Activated T-cell treated with anti-CD3 and anti-CD28 coated beads for 48 hours (primary cell): ENCODE measurements around the gene CPA5.

Source experiments
- DNase-seq: peaks from one replicate; pipeline ENCODE4 v3.0.0-alpha.2; 2020; ENCODE audit warnings: low read depth

Gene CPA5

GRCh38 chr7:130379532-130379920, 34.9 kb downstream of the CPA5 start:
- no peak for DNase-seq

DNA sequence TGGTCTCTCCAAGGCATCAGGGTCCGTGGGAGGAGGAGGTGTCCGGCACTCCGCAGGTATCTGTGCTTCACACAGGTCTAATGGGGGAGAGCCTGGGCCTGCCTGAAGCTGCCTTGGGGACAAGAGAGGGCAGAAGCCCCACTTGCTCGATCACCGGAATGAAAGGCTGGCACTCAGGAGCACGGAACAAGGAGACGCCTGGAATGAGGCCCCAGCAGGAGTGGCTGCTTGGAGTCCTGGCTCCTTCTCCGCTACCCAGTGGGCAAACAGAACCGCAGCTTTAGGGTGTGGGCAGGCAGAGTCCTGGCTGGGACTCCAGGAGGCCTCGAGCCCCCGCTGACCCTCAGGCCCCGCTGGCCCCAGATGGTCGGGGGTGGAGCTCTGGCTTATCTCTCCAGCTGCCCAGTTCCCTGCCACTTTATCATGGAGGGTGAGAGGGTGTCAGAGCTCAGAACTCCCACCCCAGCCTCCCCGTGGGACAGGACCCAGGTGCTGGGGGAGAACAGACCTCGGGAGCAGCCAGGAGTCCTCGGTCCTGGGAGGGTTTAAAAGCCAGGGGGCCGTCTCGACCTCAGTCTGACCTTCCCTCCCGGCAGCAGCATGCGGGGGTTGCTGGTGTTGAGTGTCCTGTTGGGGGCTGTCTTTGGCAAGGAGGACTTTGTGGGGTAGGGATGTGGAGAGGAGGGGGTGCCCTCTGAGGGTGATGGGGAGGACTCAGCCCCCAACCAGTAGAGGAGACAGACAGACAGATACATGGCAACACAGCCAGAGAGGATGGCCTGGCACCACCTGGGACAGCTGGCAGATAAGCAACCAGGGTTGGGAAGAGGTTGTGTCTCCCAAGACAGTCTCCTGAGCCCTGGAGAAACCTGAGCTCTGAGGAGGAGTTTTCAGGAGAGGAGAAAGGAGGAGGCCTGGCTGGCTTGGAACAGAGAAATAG, 35.6 kb downstream of the CPA5 start, which contains the start of gene CPA1:
CPA1 (plus strand) TSS at position 574 of the 940 bp plus-strand sequence; CDS start at position 601, 27 bp downstream.
- no peak for DNase-seq

- DNase-seq: no peak
Observed at GRCh38 chr7:130380861-130381455, 36.3 kb downstream of the CPA5 start.

GRCh38 chr7:130381468-130382312, 37.1 kb downstream of the CPA5 start:
- no peak for DNase-seq

DNA sequence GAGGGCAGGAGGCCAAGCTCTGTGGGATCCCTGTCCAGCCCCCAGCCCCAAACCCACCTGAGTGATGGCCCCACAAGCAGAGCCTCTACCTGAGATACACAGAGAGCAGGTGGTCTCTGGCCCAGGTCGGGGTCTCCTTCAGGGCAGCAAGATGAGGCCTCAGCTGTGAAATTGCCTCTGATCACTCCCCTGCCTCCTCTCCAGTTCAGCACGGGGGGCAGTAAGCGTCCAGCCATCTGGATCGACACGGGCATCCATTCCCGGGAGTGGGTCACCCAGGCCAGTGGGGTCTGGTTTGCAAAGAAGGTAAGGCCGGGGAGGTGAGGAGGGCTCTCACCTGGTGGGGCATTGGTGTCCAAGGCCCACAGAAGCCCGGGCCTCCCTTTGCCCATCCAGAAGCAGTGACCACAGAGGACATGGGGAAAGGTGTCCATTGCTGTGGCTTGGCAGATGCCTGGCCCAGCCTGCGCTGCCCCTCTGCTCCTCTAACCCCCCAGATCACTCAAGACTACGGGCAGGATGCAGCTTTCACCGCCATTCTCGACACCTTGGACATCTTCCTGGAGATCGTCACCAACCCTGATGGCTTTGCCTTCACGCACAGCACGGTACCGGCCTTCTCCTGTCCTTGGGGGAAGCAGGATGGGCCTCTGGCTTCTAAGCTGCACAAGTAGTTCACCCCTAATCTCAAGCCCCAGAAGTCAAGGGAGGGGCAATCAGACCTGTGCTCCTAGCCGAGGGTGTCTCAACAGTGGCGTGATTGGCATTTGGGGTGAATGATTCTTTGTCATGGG, 38.8 kb downstream of the CPA5 start:
- DNase-seq: no peak

DNA sequence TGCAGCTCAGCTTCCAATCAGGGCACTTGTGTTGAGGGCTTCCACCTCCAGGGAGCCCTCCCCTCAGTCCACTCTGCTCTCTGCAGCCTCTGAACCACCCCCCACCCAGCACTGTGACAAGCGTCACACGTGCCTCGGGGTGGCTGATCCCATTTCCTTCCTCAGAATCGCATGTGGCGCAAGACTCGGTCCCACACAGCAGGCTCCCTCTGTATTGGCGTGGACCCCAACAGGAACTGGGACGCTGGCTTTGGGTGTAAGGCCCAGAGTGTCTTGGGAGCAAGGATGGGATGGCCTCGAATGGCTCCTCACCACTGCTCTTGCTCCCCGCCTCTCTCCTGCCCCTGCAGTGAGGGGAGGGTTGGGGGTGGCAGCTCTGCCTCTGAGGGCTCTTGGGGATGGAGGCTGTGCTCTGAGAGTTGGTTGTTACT, 39.8 kb downstream of the CPA5 start:
- no peak for DNase-seq

- no peak for DNase-seq
Observed at GRCh38 chr7:130384841-130385599, 40.4 kb downstream of the CPA5 start.

DNA sequence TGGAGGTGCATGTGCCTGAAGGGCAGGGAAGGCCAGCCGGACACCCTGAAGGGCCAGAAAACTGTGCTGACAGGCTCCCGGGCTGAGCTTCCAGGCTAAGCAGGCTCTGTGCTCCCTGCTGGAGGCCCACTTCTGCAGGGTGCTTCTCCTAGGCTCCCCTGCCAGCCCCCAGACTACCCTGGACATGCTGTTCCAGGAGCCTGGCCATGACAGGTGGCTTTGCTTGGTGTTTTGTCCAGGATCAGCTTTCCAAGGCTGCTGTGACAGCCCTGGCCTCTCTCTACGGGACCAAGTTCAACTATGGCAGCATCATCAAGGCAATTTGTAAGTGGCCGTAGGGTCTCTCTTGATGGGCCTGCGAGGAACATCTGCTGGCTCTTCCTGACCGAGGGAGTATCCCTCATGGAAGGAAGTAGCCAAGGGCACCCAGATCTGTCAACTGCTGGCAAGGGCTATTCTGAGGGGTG, 41.0 kb downstream of the CPA5 start:
- DNase-seq: no peak

DNA sequence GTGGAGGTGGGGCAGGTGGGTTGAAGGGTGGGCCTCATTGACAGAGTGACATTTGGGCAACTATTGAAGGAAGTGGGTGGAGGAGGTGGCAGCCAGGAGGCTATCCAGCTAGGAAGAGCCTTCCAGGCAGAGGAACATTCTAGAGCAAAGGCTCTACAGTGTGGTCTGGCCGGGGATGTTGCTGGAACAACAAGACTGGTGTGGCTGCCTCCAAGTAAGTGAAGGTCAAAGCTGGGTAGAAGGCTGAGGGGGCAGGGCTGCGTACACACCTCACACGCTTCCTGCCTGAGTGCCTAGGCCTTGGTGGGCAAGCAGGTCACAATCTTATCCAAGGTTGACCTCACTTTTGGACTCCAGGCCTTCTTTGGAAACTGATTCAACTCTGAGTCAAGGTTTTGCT, 42.3 kb downstream of the CPA5 start:
- DNase-seq: no peak

DNA sequence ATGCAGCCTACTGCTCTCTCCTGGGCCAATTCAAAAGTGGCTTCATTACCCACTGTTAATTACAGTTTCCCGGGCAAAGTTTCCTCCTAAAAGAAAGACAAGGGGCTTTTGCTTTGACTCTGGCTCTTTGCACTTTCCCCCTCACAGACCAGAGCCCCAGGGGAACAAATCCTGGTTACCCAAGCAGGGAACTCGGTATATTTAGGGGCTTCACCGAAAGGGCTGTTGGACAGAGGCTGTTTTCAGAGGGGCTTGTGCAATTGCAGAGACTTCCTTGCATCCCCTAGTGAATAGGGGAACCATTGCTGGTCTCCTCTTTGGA, 42.7 kb downstream of the CPA5 start:
- no peak for DNase-seq

DNA sequence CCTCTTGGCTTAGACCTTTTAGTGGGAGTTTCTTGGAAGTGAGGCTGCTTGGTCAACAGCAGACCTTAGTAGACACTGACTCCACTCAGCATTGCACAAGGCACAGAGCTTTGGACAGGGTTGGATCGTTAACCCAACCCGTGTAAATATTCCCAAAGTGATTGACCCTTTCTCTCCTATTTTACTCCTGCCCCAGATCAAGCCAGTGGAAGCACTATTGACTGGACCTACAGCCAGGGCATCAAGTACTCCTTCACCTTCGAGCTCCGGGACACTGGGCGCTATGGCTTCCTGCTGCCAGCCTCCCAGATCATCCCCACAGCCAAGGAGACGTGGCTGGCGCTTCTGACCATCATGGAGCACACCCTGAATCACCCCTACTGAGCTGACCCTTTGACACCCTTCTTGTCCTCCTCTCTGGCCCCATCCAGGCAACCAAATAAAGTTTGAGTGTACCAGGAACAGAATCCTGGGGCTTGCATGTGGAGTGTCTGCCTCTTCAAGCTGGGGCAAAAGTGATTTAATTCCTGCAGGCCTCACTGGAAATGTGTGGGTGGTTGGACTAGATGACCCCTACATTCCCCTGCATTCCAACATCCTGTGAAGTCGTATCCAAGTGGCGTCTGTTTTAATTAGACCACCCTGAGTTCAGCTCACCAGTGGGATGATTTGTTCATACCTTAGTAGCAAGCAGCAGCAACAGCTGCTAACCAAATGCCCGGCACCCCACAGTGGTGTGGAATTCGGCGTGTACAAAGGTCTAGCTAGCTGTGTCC, 43.2 kb downstream of the CPA5 start:
- DNase-seq: no peak

DNA sequence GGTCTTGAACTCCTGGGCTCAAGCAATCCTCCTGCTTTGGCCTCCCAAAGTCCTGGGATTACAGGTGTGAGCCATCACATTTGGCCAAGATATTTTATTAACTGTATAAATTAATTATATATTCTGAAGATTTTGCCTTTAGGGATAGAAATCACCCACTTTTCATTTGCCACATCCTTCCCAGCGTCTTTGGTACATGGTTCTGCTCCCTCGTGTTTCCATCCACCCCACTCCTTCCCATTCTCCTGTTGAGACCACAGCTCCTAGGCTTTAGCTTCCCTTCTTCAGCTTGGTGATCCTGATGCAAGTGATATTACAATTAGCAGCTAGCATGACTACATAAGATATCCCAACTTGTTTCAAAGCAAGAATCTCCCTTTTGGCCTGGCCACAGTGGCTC, 44.1 kb downstream of the CPA5 start:
- DNase-seq: no peak

GRCh38 chr7:130390486-130390885, 45.9 kb downstream of the CPA5 start:
- no peak for DNase-seq

DNA sequence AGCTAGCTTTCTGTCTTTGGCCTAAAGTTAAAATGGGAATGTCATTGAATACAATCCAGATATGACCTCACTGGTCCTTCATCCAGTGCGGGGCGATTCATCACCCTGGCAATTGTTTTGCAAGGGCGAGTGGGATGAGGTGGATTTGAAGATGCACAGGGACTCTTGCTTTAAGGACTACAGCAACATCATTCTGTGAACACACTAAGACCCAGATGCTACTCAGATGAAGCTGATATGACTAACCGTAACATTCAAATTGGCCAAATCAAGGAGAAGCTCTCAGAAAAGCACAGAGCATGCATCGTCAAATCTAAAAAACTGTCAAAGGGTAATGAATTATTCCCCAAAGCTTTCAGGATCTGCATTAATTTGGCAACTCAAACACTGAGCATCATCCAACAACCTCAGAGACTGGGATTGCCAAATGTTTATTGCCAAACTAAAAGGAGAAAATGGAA, 48.5 kb downstream of the CPA5 start:
- no peak for DNase-seq

GRCh38 chr7:130393841-130394411, 49.3 kb downstream of the CPA5 start:
- no peak for DNase-seq

DNA sequence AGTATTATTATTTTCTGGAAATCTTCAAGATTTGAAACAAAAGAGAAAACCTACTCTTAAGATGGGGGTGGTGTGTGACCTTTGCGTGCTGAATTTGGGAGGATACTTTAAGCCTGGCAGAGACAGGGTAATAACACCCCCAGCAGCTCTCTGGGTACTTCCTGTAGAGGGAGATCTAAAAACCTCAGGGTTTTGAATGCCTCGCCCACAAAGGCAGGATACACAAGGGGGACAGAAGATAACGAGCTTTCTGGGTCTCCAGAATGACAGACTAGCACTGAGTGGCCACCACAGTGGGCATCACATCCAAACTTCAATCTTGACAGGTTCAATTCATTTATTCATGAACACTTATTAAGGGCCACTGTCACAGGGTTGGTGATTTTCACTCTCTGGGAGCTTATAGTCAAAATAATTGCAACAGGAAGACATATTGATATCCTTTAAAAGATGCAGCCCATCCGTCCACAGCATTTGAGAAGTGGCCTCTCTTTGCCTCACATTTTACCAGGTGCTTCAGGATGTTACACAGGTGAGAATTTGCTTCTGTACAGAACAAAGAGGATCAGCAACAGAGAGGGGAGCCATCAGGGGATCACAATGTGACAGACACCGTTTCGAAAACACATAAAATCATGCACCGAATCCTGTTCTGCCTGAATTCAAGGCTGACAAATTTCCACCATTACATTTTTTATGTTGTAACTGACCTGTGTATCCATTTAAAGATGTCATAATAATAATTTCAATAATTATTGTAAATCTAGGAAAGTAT, 50.0 kb downstream of the CPA5 start:
- no peak for DNase-seq

DNA sequence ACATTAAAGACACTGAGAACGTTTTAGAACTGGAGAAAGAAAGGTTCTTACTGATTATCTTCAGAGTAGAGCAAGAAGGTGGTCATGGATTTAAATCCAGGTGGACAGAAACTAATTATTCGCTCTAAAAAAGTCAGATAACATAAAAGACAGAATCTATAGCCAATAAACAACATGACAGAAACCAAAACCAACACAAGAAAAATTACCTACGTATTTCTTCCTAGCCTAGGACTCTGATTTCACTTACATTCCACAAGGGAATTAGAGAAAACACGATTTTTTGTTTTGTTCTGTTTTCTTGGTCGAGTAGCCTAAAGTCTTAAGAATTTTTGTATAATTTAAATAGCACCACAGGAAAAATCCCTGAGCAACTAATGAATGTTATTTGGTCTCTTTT, 50.8 kb downstream of the CPA5 start:
- DNase-seq: no peak

- DNase-seq: no peak
Observed at GRCh38 chr7:130396109-130396508, 51.5 kb downstream of the CPA5 start.
